Caco-2 (cell line): ENCODE data around the gene DIAPH2. TPM values are rescaled to one million over a fixed set of nuclear protein-coding genes. Genes with fewer than 3 reads are reported as not detected.

ENCODE experiments used
- BruUV-seq: library from RNA; stranded (reverse); fragments of 400-500 nt; replicated peaks from 2 replicates; lab custom pipeline; 2021; lab: Mats Ljungman, UMichigan
- CTCF ChIA-PET: fragments of 300-600 bp; sonication (Branson Sonifier 250); formaldehyde crosslinking; loops from one replicate; lab custom pipeline; 2022; ENCODE audit warnings: antibody characterized with exemption; lab: Charles Lee
- POLR2A ChIA-PET: fragments of 300-600 bp; sonication (Branson Sonifier 250); formaldehyde crosslinking; loops from one replicate; lab custom pipeline; 2022; ENCODE audit warnings: antibody characterized with exemption; lab: Charles Lee
- DNase-seq, 2 experiments: peaks; one replicate each; pipeline versions ENCODE4 v3.0.0 to v3.0.0-alpha.2; 2020 to 2022
- H3K27me3 ChIP-seq: replicated peaks from 2 replicates; pipeline ENCODE4 v1.6.0; 2011; ENCODE audit warnings: low read length; ENCODE audit not compliant: control insufficient read depth, insufficient read depth
- H3K36me3 ChIP-seq: 2 replicates; pipeline ENCODE4 v1.5.1; 2011; ENCODE audit warnings: low read length; ENCODE audit not compliant: control insufficient read depth, insufficient read depth
- H3K4me1 ChIP-seq: fragments of 250-450 bp; sonication (Bioruptor Pico); 2 replicates; pipeline ENCODE4 v1.5.1; 2020; ENCODE audit warnings: mild to moderate bottlenecking
- H3K4me3 ChIP-seq: 2 replicates; pipeline ENCODE4 v1.5.1; 2011; ENCODE audit warnings: low read depth, mild to moderate bottlenecking, control low read depth, low read length
- H3K9me3 ChIP-seq: fragments of 250-450 bp; sonication (Bioruptor Pico); 2 replicates; pipeline ENCODE4 v1.5.1; 2020; ENCODE audit warnings: mild to moderate bottlenecking, moderate library complexity
- H3K27ac Mint-ChIP-seq: one replicate; pipeline ENCODE4 v1.8.0; 2022; ENCODE audit warnings: mixed read lengths; ENCODE audit not compliant: unreplicated experiment
- H3K27me3 Mint-ChIP-seq: one replicate; pipeline ENCODE4 v1.8.0; 2022; ENCODE audit warnings: mixed read lengths; ENCODE audit not compliant: insufficient read depth, unreplicated experiment
- H3K36me3 Mint-ChIP-seq: one replicate; pipeline ENCODE4 v1.8.0; 2022; ENCODE audit warnings: mild to moderate bottlenecking, mixed read lengths; ENCODE audit not compliant: insufficient read depth, unreplicated experiment
- H3K4me1 Mint-ChIP-seq: one replicate; pipeline ENCODE4 v1.8.0; 2022; ENCODE audit warnings: low read depth, mixed read lengths; ENCODE audit not compliant: unreplicated experiment
- H3K4me3 Mint-ChIP-seq: one replicate; pipeline ENCODE4 v1.8.0; 2022; ENCODE audit warnings: mild to moderate bottlenecking, moderate library complexity, mixed read lengths; ENCODE audit not compliant: unreplicated experiment
- H3K9me3 Mint-ChIP-seq: one replicate; pipeline ENCODE4 v1.8.0; 2022; ENCODE audit warnings: mixed read lengths; ENCODE audit not compliant: unreplicated experiment
- CTCF ChIP-seq, 2 experiments: fragments of 200-600 bp in 1 of 2; IDR thresholded peaks; 1 replicate in 1 of 2; 2 replicates in 1 of 2; pipeline versions ENCODE4 v1.5.1 to v1.8.0; 2011 to 2022; ENCODE audit warnings: antibody characterized with exemption in 1 of 2, control low read depth in 1 of 2, inconsistent platforms in 1 of 2, low read depth in 1 of 2, low read length in 1 of 2, mild to moderate bottlenecking in 1 of 2, moderate library complexity in 1 of 2; ENCODE audit not compliant: insufficient read depth in 1 of 2, severe bottlenecking in 1 of 2, unreplicated experiment in 1 of 2
- intact Hi-C: fragments of 100-400 bp; cut with micrococcal nuclease; formaldehyde crosslinking; loops from one replicate; pipeline ENCODE4 v1.10.0; 2022; ENCODE audit not compliant: unreplicated experiment
- total RNA-seq: library from RNA; stranded (reverse); gene quantifications from 2 replicates; pipeline ENCODE4 v1.2.3, GENCODE V29; 2022

The DIAPH2 gene
- total RNA-seq, 1 experiment from 2014 or later: 16.1 TPM

DNA sequence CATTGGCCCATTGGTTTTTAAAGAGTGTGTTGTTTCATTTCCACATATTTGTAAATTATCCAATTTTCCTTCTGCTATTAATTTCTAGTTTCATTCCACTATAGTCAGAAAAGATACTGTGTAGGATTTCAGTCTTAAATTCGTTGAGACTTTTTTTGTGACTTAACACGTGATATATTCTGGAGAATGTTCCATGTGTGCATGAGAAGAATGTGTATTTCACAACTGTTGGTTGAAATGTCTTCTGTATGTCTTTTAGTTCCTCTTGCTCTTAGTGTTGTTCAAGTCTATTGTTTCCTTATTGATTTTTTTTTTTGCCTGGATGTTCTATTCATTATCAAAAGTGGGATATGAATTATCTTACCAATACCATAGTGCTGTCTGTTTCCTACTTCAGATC lies 806.0 kb downstream of the DIAPH2 start:
- Mint-ChIP-seq H3K4me1 (peaks cover 5% of the 10 kb centered on the region), H3K4me3 (no peak overlapping the region), H3K36me3 (no peaks in the 10 kb centered on the region), H3K27ac (no peak overlapping the region), H3K27me3 (no peaks in the 10 kb centered on the region), H3K9me3 (no peaks in the 10 kb centered on the region)
- Histone ChIP-seq H3K4me1 (no peaks in the 10 kb centered on the region), H3K36me3 (no peaks in the 10 kb centered on the region), H3K4me3 (no peak overlapping the region), H3K27me3 (no peaks in the 10 kb centered on the region), H3K9me3 (no peaks in the 10 kb centered on the region)
- no peak for TF ChIP-seq CTCF (IDR thresholded peaks at IDR 0.05; ENCODE audit: insufficient read depth in 1 of 2, low read depth in 1 of 2, low read length in 1 of 2, severe bottlenecking in 1 of 2, unreplicated experiment in 1 of 2)
- no peak for DNase-seq
- intact Hi-C loops: no loop called here
- ChIA-PET POLR2A (no interaction called here), CTCF (no interaction called here)
- BruUV-seq: no TSS peak

- Mint-ChIP-seq H3K4me1 (peaks cover 5% of the 10 kb centered on the region), H3K27me3 (no peaks in the 10 kb centered on the region), H3K9me3 (no peaks in the 10 kb centered on the region), H3K27ac (no peak overlapping the region), H3K36me3 (no peaks in the 10 kb centered on the region), H3K4me3 (no peak overlapping the region)
- no TSS peak for BruUV-seq
- peak in 1 of 2 experiments; percentile 1 for DNase-seq
- Histone ChIP-seq H3K4me1 (no peaks in the 10 kb centered on the region), H3K36me3 (no peaks in the 10 kb centered on the region), H3K9me3 (no peaks in the 10 kb centered on the region), H3K27me3 (no peaks in the 10 kb centered on the region), H3K4me3 (no peak overlapping the region)
- ChIA-PET CTCF (no interaction called here), POLR2A (no interaction called here)
- intact Hi-C loops: no loop called here
- no peak for TF ChIP-seq CTCF (IDR thresholded peaks at IDR 0.05; ENCODE audit: insufficient read depth in 1 of 2, low read depth in 1 of 2, low read length in 1 of 2, severe bottlenecking in 1 of 2, unreplicated experiment in 1 of 2)
Measured at GRCh38 chrX:97494756-97495372, 810.2 kb downstream of the DIAPH2 start.

DNA sequence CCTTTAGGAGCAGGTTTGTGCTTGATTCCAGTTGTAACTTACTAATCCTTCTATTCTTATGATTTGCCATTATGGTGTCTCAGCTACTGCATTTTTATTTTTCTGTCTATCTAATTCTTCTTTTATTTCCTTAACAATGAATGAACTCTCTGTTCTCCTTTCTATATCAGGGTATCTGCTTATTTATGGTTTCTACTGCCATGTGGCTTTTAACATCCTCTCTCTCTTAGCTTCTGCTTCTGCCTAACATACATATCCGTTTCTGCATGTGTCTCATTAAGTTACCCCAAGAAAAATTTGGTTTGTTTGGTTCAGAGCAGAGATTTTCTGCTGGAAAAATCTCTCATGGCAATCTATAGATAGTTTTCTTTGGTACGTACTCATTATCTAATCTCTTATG lies 813.5 kb downstream of the DIAPH2 start:
- no peaks in the 10 kb centered on the region for H3K27me3 ChIP-seq
- BruUV-seq: no TSS peak
- no peak overlapping the region for H3K4me3 ChIP-seq
- no peaks in the 10 kb centered on the region for H3K9me3 ChIP-seq
- no peak overlapping the region for H3K4me3 Mint-ChIP-seq
- ChIA-PET POLR2A (no interaction called here), CTCF (no interaction called here)
- H3K27me3 Mint-ChIP-seq: no peaks in the 10 kb centered on the region
- TF ChIP-seq CTCF (IDR thresholded peaks at IDR 0.05; ENCODE audit: insufficient read depth in 1 of 2, low read depth in 1 of 2, low read length in 1 of 2, severe bottlenecking in 1 of 2, unreplicated experiment in 1 of 2): no peak
- H3K36me3 Mint-ChIP-seq: no peaks in the 10 kb centered on the region
- H3K36me3 ChIP-seq: no peaks in the 10 kb centered on the region
- no peak overlapping the region for H3K27ac Mint-ChIP-seq
- peaks cover 5% of the 10 kb centered on the region for H3K4me1 Mint-ChIP-seq
- no peaks in the 10 kb centered on the region for H3K4me1 ChIP-seq
- no peak for DNase-seq
- intact Hi-C loops: no loop called here
- no peaks in the 10 kb centered on the region for H3K9me3 Mint-ChIP-seq
